NCI-H1930 (cell line): ENCODE results near the gene KLK10.

Experiments used
- DNase-seq, 2 experiments: peaks; one replicate each; lab custom pipeline; 2025; lab: John Stamatoyannopoulos, UW

The KLK10 gene, protein sequence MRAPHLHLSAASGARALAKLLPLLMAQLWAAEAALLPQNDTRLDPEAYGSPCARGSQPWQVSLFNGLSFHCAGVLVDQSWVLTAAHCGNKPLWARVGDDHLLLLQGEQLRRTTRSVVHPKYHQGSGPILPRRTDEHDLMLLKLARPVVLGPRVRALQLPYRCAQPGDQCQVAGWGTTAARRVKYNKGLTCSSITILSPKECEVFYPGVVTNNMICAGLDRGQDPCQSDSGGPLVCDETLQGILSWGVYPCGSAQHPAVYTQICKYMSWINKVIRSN

DNA sequence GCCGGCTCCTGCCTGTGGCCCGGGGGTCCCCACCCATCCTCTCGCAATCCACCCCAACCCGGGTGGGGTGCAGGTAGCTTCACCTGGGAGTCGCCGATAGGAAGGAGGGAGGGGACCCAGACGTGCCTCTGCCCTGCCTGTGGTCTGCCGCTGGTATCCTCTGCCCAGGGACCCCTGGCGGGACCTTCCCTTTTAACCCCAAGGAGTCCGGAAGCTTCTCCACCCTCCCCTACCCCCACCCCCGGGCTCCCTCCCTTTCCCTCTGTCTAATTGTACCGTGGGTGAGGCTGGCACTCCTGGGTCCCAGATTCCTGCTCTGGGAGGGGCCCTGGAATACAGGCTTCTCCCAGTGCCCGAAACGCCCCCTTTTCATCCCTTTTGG is at the start of gene KLK10:
Gene KLK10, minus strand, starts transcription at position 166 of the 382 bp plus-strand sequence. CDS start 579 bp downstream, outside the sequence.
- DNase-seq, result no peak

DNA sequence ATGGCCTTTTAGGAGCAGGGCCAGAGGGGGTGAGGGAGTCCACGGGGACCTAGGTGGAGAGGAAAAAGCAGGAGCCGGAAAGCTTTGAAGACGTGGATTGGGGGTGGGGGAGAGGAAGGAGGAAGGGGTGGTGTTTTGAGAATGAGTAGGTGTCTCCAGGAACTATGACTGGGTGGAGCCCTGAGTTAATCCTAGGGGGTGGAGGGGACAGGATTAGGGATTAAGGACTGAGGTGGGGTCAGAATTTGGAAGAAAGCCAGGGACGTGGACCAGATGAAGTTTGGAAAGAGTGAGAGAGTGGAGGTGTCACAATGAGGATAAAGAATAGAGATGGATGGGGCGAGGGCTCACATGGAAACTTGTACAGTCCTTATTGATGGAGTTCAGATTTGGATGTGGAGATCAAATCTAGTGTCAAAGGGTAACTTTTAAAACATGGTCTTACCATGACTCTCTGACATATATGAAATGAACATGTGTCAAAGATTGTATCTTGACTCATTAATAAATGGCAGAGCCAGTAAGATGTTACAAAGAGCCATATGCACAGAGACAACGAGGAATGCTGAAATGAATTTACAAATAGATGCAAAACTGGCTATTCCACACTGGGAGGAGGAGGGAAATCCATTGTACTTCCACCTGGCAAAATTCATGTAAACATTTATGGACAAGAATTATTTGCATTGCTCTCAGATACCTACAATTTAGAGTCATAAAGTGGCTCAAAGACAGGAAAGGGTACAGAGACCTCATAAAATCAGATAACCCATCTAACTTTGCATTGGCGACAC is 47.1 kb upstream of the KLK10 start:
- no peak for DNase-seq

DNA sequence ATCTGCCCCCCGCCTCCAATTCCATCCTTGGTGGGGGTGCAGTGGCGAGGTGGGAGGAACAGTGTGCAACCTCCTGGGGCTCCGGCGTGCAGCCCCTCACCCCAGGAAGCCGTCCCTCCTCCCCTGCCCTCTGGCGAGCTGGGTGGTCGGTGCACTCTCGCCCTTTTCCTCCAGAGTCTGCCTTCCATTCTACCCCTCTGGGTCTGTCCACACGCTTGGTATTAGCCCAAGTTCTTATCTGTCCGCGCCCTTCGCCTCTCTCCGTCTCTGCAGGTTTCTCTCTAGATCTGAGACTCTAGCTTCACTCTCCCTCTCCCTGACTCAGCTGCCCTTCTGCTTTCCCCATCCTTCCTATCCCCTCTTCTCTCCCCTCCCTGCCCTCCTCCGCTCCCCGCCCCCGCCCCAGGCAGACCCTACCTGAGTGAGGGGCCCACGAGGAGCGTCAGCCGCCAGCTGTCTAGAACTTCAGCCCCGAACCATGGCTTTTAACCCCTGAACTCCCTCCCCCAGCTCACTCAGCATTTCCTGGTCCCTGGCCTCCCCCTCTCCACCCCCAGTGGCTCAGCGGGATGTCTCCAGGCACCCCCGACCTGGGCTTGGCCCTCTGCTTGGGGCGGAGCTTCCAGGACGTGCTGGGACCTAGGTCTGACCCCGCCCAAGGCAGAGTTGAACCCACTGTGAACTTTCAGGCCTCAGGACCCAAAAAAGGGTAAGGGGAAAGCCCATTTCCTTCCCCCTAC is 45.9 kb upstream of the KLK10 start:
- DNase-seq, result no peak

DNA sequence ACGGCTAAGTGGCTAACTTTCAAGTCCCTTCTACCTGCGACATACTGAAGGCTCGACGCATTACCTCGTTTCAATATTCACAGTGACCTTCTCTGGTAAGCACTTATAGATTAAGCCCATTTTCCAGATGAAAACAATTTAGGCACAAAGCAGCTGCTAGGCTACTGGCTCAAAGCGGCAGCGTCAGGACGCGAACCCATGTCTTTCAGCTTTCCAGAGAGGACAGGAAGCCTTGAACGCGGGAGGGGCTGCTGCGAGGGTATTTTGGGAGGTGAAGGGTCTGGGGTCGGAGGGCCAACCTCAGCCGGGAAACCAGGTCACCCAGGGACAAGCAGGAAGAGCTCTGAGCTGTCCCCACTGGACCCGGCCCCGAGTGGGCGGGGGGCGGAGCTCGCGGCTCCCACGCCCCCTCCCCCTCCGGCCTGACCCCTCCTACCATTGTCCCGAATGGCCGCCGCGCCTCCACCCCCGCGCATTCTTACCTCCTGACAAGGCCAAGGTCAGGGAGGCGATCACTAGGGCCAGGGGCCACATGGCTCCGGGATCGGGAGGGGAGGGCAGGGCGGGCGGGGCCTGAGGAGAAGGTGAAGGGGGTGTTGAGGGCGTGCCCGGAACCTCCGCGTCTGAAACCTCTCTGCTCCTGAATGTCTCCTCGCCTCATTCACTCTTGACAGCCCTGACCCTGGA is 45.2 kb upstream of the KLK10 start, which contains the start of gene KLK13:
Gene KLK13, minus strand, starts transcription at position 559 of the 687 bp plus-strand sequence. Its CDS starts 25 bp downstream, at position 534.
- DNase-seq, result no peak

DNA sequence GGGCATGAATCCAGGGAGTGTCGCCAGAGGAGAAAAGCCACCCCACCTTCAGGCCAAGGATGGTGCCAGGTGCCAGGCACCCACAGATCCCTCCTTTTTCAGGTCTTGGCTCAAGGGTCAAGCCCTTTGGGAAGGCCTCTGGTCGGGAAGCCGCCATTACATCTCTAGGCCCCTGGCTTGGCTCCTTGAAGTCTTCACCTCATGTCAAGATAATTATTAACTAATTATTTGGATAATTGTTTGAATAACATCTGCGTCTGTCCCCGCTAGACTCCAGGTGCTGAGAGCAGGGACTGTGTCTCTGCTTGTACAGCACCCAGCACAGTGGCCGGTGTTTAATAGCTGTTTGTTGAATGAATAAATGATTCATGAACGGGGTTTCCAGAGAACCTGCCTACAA is 44.2 kb upstream of the KLK10 start:
- no peak for DNase-seq

DNA sequence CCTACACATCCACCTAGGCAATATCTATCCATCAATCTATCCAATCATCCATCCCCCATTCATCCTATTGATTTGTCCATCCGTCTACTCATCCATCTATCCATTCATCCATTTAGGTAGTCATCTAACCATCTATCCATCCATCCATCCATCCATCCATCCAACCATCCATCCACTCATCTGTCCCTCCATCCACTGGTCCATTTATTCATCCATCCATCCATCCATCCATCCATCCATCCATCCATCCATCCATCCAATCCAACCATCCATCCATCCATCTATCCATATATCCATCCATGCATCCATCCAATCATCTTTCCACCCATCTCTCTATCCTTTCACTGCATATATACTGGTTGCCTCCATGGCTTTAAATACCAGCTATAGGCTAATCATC is 41.5 kb upstream of the KLK10 start:
- no peak for DNase-seq

DNA sequence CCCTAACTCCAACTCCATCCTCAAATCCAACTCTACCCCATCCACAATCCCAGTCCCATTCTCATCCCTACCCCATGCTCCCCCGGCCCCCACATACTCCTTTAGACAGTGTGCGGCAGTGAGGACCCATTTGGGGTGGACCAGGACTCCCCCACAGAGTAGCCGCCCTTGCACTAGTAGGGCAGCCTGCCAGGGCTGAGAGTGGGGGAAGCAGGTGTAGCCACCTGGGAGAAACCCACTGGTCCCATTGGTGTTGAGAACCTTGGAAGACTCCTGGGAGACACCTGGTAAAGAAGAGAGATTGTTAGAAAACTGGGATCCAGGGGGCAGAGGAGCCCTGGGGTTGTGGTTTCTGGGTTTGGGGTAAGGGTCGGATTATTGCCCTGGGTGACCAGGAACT is 40.8 kb upstream of the KLK10 start:
- DNase-seq, result no peak

DNA sequence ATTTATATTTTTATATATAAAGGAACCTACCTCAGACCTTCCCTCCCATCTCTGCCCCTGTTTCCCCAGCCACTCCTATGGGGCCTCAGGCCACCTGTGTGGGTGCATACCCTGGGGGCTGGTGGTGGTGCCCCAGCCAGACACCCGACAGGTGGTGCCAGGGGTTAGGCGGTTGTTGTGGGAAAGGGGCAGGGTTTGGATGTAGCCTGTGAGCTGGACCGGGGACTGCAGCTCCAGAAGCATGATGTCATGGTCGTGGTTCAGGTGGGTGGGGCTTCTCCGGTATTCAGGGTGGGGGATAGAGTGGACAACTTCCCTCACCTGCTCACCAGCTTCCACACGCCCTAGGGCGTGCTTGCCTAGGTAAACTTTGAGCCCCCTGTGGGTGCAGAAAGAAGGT is 40.2 kb upstream of the KLK10 start:
- no peak for DNase-seq

DNA sequence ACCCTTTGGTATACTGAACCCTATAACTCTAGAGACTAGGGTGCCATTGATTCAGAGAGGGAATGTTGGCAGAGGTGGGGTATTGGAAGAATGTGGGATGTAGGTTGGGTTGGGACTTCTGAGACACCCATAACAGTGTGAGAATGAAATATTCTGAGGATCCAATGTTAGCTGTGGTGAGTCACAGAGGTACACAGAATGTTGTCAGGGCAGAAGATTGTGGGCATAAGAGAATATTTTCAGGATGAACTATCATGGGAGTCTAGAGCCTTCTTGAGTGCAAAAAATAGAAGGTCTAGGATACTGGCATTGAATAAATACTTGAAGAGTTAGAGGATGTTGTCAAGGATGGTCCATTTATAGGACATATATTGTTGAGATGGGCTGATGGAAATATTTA is 36.4 kb upstream of the KLK10 start:
- no peak for DNase-seq

DNA sequence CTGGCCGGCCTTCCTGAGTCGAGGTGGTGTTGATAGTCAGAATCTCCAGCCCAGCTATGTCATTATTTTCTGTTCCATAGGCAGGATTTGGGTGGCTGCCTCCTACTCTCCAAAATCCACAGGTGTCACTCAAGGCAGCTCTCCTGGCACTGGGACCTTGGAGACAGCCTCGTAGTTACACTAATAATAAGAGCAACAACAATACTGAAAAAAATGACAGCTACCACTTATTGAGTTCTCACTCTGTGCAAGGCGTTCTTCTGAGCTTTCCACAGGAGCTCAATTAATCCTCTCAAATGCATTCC is 27.5 kb upstream of the KLK10 start:
- no peak for DNase-seq

DNA sequence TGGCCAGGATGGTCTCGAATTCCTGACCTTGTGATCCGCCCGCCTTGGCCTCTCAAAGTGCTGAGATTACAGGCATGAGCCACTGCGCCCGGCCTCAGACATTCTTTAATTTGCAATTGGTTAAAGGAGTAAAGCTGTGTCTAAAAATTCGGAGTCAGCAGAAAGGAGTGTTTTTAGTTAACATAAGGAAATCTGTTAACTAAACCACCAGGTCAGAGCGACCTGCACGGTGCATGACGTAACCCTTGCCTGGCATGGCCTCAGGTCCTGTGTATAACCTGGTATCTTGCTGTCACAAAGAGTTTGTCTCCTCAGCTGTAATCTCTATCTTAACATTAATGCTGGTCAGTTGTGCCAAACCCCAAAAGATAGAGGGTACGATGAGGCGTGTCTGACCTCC is 24.8 kb upstream of the KLK10 start:
- DNase-seq, result no peak

DNA sequence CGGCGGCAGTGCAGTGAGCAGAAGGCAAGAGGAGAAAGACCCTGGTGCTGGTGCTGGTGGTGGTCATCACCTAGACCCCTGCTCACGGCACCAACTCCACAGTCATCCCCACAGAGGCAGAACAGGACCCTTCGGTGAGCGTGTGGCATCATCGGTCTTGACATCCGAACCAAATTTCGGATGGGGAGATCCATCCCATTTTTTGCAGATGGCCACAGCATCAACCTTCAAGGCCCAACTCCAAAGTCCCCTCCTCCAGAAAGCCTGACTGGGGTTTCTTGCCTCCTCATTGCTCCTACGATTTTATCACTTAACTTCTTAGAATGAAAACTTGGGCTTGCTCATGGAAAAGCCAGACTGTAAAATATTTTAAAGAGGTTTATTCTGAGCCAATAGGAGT is 24.0 kb upstream of the KLK10 start:
- no peak for DNase-seq

DNA sequence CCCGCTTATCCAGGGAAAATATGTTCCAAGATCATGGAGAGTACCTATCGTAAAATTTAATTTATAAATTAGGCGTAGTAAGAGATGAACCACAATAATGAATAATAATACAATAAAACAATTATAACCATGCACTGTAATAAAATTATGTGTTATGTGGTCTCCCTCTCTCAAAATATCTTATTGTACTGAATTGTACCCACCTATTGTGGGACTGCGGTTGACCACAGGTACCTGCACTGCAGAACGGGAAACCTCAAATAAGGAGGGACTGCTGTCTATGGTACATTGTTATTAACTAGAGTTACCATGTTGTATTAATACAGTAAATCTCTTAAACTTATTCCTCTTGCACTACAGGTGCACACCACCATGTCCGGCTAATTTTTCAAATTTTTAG is 20.6 kb upstream of the KLK10 start:
- DNase-seq, result no peak

DNA sequence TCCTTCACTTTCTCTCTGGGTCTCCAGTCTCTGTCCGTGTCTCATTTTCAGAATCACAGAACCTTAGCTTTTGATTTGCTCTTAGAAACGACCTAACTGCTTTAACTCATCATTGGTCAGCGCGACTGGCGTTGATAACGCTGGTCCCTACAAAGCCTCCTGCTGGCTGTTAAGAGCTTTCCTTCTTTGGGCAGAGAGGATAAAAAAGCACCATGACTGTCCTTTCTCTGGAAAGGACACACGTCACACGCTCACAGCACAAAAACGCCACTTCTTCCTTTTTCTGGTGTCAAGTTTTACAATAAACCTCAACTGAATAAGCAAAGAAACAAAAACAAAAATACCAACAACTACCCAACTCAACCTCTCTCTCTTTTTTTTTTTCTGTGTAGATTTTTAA is 17.0 kb upstream of the KLK10 start:
- no peak for DNase-seq

DNA sequence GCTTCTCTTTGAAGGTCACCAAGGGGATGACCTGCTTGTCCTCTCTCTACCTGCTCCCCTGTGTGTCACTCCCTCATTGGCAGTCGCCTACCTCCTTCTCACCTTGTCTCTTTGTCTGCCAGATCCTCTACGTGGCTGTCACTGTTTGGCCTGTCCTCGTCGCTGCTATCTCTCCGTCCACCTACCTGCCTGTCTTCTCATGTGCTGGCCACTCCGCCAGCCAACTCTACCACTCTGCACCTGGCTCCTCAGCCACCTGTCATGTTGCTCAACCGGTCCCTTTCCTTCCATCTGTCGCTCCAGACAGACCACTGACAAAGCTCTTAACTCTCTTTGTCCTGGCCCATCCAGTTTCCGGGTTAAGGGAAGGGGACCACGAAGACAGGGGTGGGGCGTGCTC is 15.2 kb upstream of the KLK10 start, which contains the start of gene KLK12:
Gene KLK12, minus strand, starts transcription at position 299 of the 400 bp plus-strand sequence. CDS start 381 bp downstream, outside the sequence.
- DNase-seq, result no peak

DNA sequence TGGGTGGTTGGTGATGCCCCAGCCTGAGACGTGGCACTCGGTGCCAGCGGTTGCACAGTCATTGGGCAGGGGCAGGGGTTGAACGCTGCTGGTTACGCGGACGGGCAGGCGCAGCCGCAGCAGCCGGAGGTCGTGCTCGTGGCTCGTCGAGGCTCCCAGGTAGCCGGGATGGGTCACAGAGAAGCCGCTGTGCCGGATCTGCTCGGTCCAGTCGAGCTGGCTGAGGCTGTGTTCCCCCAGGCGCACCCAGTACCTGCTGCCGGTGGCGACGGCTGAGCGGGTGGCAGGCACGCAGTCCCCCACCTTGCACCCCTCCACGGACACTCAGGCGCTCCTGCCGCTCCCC is 12.3 kb upstream of the KLK10 start:
- DNase-seq, result no peak

DNA sequence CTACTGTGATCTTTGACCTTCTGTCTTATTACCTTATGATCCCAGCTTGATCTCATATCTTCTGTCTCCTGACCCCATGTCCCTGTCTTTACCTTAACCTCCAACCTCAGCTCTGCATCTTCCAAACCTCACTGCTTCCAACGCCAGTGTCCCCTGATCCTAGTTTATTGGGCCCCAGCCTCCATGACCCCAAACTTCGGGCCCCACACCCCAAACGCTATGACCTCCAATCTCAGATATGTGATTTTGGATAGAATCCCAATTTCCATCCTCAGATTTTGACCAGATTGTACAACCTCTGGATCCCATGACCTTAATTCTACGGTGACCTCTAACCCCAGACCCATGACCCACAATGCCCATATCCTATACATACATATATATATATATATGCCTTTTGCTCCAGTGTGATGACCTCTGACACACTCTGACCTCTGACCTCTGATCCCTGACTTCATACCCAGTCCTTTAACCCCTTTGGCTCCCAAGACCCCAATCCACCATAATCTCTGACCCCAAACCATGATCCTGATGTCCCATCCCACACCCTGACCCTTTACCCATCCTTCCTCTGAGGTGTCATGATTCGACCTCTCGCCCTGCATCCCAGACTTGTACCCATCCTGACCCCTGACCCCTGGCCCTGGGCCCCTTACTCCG is 11.8 kb upstream of the KLK10 start:
- DNase-seq, result no peak

DNA sequence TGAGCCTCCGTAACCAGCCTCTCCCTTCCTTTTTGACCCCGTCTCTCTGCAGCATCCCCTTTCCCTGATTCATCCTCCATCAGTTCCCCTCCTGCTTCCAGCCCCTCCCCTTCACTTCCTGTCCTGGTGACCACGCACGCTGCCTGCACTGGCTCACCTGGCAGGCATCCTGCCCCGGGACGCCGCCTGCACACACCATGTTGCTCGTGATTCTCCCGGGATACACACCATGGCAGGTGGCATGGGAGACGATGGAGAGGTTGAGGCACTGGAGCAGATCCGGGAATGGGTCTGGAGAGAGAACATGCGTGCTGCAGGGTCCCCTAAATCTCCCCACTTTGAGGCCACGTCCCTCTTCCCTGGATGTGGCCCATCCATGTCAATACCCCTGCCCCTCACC is 11.1 kb upstream of the KLK10 start:
- no peak for DNase-seq

DNA sequence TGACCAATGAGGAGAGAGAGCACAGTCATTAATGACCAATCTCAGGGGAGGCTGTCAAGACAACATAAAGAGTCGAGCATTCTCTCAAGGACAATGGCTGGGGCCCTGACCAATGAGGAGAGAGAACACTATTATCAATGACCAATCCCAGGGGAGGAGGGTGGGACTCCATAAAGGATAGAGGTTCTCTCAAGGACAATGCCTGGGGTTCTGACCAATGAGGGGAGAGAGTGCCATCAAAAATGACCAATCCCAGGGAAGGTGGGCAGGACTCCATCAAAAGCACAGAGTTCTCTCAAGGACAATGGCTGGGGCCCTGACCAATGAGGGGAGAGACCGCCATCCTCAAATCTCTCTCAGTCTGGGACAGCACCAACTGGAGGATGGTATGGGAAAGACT is 10.2 kb upstream of the KLK10 start:
- peak in 1 of 2 experiments; percentile 27 for DNase-seq

DNA sequence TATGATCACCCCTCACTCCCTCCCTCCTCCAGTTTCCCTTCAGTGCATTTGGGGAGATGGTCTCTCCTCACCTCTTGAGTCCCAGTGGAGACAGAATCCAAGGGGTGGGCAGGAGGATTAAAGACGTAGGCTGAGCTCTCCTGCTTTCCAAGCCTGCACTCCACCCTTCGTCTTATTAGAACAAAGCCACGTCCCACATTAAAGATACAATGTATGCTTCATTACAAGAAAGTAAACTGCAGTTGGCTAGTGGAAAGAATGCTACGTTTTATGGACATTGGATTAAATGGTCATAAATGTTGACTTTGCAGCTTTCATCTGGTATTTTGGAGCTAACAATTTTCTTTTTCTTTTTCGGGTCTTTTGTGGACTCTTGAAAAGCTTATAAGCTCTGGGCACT is 8.4 kb upstream of the KLK10 start:
- no peak for DNase-seq

DNA sequence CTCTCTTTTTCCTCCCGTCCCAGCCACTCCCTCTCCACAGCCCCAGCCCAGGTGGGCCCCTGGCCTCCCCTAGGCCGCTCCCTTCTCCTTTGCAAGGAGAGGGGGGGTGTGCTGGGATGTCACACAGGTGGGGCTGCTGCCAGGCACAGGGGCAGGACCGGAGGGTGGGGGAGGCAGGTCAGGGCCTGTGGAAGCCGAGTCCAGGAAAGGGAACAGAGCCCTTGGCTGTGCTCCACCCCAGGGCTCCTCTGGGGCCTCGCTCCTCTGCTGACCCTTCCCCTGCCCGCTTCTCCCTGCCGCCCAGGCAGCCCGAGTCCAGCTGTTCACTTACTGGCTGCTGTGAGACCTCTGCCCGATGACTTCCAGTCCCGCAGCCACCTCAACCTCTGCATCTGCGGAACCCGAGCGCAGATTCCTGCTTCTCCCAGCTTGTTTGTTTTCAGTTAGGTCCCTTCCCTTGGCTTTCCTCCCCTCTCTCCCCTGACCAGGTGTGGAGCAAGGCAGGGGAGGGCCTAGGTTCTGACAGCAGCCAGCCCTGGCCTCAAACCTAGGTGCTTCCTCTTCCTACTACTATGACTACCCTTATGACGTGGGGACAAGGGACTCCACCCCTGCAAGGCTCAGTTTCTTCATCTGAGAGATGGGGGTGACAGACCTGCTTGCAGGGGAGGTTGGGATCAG is 7.8 kb upstream of the KLK10 start:
- no peak for DNase-seq

DNA sequence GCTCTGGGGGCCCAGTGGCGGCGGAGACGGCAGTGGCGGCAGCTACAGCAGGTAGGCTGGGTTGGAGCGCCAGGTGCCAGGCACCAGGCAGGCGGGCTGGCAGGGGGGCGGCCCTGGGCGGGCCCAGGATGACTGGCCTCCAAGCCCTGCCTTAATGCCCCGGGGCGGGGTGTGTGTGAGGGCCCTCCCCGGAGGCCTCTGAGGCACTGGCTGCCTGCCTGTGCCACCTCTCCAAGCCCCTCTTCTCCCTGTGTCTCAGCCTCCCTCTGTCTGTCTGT is 7.0 kb upstream of the KLK10 start, which contains the start of gene KLK11:
Gene KLK11, minus strand, starts transcription at position 63 of the 278 bp plus-strand sequence. CDS start 985 bp downstream, outside the sequence.
- DNase-seq, result no peak
